ENCODE measurements around the gene BCL11A.

BCL11A gene

DNA sequence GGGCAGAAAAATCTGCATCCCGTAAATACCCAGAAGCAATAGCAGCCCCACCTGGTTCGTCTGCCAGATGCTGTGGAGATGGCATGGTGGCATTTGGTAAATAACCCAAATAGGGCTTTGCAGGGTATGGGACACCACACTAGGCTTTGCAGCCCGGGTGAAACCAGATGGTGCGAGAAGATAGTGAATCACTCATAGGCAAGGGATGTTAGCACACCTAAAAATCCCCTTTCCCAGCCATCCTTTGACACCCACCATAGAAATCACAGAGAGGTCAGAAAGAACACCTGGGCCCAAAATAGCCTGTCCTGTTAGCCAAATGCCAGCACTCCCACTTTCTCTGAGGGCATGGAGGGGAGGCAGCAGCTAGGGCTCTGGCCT, 47.6 kb downstream of the BCL11A start:
- no peak for DNase-seq (ENCODE audit: low spot score)

DNA sequence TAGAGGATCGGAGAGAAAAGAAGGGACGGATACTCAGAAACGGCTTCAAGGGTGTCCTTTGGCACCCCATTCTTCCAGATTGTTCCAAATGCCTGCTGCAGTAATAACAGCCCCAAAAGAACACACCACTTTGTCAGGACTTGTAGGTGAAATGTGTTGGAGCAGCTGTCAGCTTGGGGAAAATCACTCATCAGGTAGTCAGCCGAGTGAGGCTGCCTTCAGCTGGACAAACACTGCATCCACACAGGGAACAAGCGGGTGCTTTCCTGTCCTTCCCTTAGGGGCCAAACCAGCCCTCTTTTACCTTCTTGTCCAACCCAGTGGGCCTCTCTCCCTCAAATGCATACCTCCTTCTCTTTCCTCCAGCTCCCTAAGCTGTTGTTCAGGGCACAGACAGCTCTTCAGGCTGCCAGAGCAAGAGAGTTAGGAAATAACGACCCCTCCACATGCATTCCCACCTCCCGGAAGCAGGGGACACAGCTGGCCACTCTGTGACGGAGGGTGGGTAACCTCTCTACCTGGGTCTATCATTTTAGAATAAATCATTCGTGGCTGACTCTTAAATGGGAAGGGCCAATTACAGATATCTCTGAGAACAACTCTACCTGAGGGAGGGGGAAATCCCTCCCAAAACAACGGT, 48.1 kb downstream of the BCL11A start:
- DNase-seq (ENCODE audit: low spot score): no peak

GRCh38 chr2:60504049-60504448, 49.4 kb downstream of the BCL11A start:
- no peak for DNase-seq (ENCODE audit: low spot score)

- no peak for DNase-seq (ENCODE audit: low spot score)
These were observed 51.3 kb downstream of the BCL11A start for GRCh38 chr2:60502144-60502543.

DNA sequence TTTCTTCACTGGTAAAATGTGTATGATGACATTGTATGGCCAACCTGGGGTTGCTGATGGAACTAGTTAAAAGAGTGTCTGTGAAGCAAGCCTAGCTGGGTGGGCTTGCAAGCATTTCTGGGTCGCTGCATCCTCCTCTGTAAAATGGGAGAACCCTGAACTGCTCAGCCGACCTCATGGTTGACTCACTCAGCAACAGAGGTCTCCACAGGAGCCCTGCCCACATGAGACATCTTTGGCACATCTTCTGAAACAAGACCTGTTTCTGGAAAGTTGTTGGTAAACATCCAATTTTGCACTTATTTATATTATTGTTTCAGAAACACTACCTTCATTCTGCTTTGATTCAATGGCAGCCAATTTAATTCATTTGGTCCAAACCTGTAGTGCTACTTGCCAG, 52.6 kb downstream of the BCL11A start:
- DNase-seq (ENCODE audit: low spot score): no peak

GRCh38 chr2:60499651-60500265, 53.7 kb downstream of the BCL11A start:
- no peak for DNase-seq (ENCODE audit: low spot score)

- no peak for DNase-seq (ENCODE audit: low spot score)
These were observed 54.5 kb downstream of the BCL11A start for GRCh38 chr2:60498816-60499429.

DNA sequence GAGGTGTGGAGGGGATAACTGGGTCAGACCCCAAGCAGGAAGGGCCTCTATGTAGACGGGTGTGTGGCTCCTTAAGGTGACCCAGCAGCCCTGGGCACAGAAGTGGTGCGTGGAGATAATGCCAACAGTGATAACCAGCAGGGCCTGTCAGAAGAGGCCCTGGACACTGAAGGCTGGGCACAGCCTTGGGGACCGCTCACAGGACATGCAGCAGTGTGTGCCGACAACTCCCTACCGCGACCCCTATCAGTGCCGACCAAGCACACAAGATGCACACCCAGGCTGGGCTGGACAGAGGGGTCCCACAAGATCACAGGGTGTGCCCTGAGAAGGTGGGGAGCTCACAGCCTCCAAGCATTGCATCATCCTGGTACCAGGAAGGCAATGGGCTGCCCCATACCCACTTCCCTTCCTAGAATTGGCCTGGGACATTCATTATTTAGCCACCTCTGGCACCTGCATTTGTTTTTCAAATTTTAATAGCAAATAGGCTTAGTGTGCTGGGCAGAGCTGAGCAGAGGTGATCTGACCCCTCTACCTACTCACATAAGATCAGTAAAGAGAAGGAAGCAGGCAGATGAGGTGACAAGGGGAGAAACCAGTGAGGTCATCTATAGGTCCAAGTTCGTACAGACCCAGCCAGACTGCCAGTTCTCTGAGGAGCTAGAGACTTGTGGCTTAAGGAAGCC, 55.2 kb downstream of the BCL11A start:
- no peak for DNase-seq (ENCODE audit: low spot score)

GRCh38 chr2:60497500-60497899, 56.0 kb downstream of the BCL11A start:
- DNase-seq (ENCODE audit: low spot score): no peak

DNA sequence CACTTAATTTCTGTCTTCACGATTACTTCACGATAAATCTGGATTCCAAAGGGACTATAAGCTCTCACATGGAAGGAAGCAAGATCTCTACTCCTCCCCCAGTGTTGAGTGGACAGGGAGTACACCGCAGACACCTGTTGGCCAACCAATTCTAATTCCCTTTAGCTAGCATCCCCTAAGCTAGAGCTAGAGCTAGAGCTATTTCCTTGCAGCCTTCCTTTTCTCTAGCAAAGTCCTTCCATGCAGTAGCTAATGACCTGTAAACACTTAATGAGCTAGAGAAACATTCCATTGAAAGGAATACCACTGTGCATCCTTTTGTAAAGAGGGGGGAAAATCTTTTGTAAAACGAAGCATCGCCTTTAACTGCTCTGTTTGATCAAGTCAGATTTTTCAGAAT, 56.5 kb downstream of the BCL11A start:
- DNase-seq (ENCODE audit: low spot score): no peak

- DNase-seq (ENCODE audit: low spot score): no peak
These were observed 57.0 kb downstream of the BCL11A start for GRCh38 chr2:60496475-60496874.

DNA sequence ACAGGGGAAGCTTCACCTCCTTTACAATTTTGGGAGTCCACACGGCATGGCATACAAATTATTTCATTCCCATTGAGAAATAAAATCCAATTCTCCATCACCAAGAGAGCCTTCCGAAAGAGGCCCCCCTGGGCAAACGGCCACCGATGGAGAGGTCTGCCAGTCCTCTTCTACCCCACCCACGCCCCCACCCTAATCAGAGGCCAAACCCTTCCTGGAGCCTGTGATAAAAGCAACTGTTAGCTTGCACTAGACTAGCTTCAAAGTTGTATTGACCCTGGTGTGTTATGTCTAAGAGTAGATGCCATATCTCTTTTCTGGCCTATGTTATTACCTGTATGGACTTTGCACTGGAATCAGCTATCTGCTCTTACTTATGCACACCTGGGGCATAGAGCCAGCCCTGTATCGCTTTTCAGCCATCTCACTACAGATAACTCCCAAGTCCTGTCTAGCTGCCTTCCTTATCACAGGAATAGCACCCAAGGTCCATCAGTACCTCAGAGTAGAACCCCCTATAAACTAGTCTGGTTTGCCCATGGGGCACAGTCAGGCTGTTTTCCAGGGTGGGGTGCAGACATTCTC, 58.3 kb downstream of the BCL11A start:
- no peak for DNase-seq (ENCODE audit: low spot score)

DNA sequence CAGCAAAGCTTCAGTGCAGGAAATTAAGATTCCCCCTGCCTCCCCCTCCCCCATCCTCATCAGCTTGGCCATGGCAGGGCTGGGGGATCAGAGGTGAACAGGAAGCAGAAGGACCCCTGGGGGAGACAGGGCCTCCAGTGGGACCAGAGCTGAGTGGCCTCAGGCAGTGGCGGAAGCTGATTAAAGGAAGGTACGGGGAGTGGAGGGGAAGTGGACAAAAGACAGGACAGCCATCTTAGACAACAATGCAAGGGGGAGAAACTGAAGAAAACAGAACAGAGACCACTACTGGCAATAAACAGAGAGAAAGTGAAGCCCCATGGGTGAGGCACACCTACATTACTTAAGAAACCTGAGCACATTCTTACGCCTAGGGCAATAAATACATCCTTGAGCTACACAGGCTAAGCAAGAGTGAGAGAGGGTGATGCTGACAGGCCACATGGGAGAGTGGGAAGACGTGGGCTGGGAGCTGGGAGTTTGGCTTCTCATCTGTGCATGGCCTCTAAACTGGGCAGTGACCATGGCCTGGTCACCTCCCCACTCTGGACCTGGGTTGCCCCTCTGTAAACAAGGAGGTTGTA, 59.6 kb downstream of the BCL11A start:
- no peak for DNase-seq (ENCODE audit: low spot score)

GRCh38 chr2:60492548-60492947, 60.9 kb downstream of the BCL11A start:
- DNase-seq (ENCODE audit: low spot score): no peak

GRCh38 chr2:60490848-60491247, 62.6 kb downstream of the BCL11A start:
- DNase-seq (ENCODE audit: low spot score): no peak

DNA sequence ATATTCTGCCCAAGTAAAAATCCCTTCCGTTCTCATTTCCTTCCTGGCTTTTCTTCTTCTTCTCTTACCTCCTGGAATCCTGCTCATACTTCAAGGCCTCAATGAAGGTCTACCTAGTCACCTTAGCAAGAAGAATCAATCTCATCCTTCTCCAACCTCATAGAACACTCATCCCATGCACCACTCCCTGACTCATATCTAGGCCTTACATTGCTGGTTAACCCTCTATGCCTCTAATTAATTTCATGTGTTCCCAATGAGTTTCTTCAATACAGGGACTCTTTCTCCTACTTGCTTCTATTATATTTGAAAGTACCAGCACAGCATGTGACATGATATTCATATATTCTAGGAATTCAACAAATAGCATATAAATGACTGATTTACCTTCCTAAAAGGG, 63.0 kb downstream of the BCL11A start:
- no peak for DNase-seq (ENCODE audit: low spot score)

DNA sequence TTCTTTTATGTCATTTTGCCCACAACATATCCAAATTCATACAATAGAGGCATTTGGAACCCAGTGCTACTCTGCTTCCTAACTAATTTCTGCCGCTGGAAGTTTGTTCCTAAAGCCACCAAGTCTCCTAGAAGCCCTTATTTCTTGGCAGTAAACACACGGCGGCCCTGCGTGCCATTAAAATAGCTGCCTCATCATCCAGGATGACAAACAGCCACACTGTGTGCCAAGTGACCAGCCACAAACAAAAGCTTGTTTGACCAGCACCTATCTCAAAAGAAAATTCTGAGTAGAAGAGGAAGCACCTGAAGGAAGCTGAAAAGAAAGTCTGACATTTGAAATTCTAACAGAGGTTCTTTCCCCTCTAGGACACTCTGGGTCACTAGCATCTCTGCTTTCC, 64.2 kb downstream of the BCL11A start:
- no peak for DNase-seq (ENCODE audit: low spot score)

DNA sequence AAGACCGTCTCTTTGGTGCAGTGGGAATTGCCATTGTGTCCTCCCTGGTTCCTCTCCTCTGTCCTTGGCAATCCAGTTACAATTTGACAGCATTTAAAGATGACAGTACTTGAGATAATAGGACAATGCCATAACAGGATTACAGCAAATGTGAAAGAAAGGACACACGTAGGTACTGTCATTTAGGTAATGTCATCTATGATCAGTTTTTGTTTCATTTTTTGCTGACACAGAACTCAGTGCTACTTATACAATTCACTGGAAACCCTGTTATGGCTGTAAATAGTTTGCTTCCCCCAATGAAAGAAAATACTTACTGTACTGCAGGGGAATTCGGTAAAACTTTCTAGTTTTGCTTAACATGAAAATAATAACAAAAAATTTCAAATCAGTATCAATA, 65.2 kb downstream of the BCL11A start:
- DNase-seq (ENCODE audit: low spot score): no peak

GRCh38 chr2:60487174-60487573, 66.3 kb downstream of the BCL11A start:
- DNase-seq (ENCODE audit: low spot score): no peak

- DNase-seq (ENCODE audit: low spot score): no peak
These were observed 66.9 kb downstream of the BCL11A start for GRCh38 chr2:60486551-60486950.

DNA sequence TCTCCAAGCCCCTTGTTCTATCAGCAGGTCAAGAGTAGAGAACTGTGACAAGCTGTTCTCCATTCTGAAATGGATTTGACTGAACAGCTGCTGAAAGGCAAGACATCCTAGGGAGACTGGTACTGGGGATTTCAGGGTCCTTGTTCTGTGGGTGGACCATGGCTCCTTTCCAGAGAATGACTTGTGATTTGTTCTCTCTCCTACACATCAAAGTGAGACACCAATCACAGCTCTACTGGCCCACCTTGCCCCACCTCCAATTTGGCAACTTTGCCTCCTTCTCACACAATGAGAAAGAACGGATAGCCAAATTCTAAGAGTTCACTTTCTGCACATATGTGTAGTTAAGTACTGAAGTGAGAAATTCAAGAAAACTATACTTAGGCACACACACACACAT, 67.4 kb downstream of the BCL11A start:
- no peak for DNase-seq (ENCODE audit: low spot score)

- DNase-seq (ENCODE audit: low spot score): no peak
These were observed 67.9 kb downstream of the BCL11A start for GRCh38 chr2:60485550-60485949.

DNA sequence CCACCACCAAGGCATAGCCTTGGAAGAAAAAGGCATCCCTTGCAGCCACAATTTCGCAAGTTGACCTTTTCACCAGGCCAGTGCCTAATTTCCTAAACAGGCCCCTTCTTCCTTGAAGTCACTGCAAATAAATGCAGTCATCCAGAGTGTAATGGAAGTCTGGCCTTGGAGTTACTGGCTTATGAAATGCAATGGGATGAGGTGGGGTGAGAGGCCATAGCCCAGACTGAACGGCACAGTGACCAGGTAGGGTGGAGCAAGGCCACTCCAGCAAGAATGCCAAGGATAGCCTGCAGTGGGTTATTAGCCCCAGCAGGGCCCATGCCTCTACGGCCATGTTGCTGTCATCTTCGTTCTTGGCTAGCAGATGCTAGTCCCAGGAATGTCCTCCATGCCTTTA, 68.4 kb downstream of the BCL11A start:
- no peak for DNase-seq (ENCODE audit: low spot score)
